GM18870 (cell line): ENCODE results near the gene A1CF.
"Not testable (repeated sequence)": the region's sequence is repeated elsewhere in the genome, so short reads cannot be mapped to it uniquely, and the experiment has no call there.

ENCODE experiments used
- ATAC-seq: cut with Tn5 transposase; IDR thresholded peaks from one replicate; pipeline ENCODE4 v1.9.1; 2021; ENCODE audit warnings: moderate library complexity; ENCODE audit not compliant: unreplicated experiment

A1CF gene

DNA sequence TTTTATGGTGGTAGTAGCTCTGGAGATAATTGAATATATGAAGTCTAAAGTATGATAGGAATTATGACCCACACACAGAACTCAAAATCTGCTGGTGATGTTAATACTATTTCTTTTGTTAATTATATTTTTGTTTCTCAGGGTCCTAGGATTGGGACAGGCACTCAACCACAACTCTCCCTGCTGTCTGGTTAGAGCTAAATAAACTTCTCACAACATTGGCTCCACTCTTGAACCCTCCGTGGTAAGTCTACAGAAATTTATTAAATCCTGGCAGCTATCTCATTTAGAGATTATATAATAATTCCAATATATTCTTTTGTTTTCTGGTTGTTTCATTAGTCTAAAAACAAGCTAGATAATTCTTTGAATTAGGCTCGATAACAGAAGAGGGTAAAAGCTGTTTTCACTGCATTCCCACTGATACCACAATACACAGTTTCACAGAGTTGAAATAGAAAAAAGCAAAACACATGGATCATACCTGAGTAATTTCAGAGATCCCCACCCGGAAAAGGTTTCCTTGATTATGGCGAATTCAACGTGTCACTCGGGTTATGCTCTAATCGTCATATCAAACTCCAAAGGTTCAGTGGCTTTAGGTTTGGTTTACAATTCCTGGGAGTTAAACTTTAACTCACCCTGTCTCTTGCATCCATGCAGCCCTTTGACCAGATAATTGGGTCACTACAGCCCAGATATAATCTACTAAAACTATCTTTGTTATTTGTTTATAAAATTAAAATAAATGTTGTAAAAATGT is at the start of gene A1CF:
TSS of gene A1CF (minus strand) at position 531 of the 763 bp plus-strand sequence. CDS start 25,687 bp downstream, outside the sequence.
- ATAC-seq: no peak

DNA sequence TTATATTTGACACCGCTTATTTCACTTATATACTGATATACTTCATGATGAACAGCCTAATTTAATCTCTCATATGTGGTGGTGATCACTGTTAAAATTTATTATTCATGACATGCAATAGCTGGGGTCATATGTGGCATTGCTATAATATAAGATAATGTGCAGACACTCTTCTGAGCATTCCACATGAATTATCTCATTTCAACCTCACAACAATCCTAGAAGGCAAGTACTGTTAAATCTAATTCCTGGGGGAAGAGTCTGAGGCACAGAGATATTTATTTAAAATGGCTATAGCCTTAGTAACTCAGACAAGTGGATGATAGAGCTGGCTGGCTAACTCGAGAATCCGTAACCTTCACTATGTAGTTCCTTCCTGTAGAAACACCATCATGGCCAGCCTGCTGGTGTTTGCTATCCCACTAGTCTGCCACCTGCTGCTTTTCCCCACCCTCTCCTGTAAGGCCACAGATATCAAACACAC is 46.6 kb upstream of the A1CF start:
- ATAC-seq: no peak

DNA sequence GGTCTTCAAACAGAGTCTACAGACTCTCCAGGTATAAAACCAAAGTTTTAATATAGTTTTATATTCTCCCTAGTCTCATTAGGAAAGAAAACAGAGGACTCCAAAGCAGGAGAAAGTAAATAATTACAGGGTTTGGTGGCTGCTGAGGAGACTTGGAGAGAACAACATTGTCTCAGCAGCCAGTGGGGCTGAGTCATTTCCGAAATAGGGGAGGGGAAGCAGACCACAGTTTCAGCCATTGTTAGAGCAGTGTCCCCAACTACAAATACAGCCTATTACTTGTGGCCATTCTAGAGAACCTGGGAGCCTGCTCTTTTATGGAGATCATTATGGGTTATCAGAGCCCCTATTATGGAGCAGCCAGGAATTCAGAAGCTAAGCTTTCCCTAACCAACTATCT is 44.2 kb upstream of the A1CF start:
- ATAC-seq: no peak

- ATAC-seq: no peak
Measured at GRCh38 chr10:50928190-50928552, 42.7 kb upstream of the A1CF start.

DNA sequence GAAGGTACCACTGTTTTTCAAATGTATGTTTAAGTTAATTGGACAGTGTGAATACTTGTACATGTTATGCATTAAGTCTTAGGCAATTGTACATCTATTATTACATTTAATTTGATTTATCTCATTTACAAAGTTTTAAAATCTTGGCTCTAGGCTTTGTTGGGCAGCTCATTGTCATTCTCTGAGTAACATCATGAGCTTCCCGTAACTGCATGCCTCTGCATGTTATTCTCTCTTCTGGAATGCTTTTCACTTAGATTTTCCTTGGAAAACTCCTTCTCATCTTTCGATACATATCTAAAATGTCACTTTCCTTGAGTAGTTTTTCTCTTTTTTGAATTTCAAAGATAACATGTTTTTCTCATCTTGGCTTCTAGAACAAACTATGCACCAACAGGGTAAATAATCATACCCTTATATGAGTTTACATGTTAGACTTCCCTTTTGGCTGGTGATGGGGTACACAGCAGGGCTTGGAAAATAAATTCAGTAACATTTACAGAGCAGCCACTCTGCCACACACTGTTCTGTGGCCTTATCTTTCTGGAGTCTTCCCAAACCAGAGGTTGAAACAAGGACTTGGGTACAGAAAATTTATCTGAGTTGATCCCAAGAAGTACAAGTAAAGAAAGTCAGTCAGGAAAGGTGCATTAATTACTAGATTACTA is 42.2 kb upstream of the A1CF start:
- ATAC-seq: no peak

GRCh38 chr10:50923471-50923870 is 38.0 kb upstream of the A1CF start:
- not testable (repeated sequence) for ATAC-seq

- no peak for ATAC-seq
Measured at GRCh38 chr10:50919010-50919409, 33.6 kb upstream of the A1CF start.

DNA sequence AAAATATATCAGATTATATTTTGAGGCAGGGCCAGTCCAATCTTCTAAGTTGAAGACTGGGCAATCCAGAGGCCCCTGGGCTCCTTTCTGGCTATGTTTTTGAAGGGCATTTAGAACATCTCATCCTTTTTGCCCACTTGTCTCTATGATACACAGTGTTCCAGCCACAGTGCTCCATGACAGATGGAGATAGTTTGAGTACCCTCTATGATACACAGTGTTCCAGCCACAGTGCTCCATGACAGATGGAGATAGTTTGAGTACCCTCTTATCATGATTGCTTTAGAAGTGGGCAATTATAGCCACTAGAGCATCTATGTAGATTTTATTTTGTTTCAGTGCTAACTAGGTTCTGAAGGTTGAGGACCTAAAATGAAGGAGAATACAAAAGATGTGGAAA is 33.1 kb upstream of the A1CF start:
- no peak for ATAC-seq

GRCh38 chr10:50917486-50917885 is 32.1 kb upstream of the A1CF start:
- ATAC-seq: no peak

DNA sequence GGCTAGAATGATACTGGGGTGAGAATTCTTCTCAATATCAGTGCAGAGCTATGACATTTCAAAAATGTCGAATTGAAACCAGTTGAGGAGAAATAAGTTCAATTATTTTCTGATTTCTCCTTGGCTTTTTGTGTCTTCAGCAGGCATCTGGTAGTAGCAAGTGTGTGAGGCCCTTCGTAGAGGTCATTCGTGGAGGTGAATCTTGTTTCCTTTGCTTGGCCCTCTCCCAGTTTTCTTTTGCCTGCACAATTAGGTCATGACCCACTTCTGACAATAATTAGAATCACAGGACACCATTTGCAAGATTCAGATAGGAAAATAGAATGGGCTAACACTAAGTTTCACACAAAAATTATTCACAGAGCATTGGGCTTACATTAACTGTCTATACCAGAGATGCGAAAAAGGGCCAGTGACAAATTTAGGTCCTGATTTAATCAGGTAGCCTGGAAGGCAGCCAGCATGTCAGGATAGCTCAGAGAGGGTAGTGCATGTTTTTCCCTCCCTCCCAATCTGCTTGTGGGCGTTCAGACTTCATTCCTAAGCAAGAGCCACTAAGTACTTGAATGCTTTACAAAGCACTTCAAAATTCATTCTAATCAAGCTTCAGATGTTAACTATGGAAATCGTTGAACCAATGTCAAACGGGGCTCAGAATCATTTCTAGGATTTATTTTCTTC is 24.0 kb upstream of the A1CF start:
- no peak for ATAC-seq

GRCh38 chr10:50908366-50908765 is 22.9 kb upstream of the A1CF start:
- ATAC-seq: no peak

GRCh38 chr10:50905797-50906196 is 20.4 kb upstream of the A1CF start:
- not testable (repeated sequence) for ATAC-seq

GRCh38 chr10:50896721-50897120 is 11.3 kb upstream of the A1CF start:
- ATAC-seq: no peak

- ATAC-seq: no peak
Measured at GRCh38 chr10:50894312-50894711, 8.9 kb upstream of the A1CF start.

GRCh38 chr10:50892467-50892866 is 7.0 kb upstream of the A1CF start:
- no peak for ATAC-seq

DNA sequence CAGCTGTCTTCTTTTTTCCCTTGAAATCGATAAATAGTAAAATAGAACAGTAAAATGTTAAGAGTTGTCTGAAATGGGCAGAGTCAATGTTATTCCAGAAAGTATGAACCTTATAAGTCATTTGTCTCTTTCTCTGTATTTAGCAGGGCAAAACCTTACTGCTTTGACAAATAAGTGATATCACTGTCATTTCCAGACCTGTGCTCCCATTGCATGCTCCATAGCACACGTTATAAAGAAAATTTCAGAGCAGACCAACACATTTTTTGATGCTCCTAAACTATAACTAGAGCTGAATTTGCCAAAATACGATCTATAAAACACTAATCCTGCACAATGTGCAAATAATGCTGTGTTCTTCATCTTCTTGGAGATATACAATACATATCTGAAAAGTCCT is 1.1 kb downstream of the A1CF start:
- no peak for ATAC-seq

DNA sequence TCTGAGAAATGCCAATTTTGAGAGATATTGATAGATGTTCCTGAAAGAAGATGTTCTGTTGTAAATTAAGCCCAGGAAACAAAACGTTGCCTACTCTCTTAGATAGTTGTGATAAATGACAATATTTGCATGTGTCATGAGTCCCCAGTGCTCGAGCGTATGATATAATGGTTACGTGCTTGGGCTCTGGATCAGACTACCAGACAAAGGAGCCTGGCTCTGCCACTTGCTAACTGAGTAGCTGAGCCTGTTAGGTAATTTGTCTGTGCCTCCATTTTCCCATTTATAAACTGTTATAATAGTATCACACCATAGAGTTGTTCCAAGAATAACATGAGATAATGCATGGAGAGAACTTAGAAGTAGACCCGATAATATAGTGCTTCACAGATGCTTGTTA is 1.8 kb downstream of the A1CF start:
- ATAC-seq: no peak

GRCh38 chr10:50882540-50882983 is 2.9 kb downstream of the A1CF start:
- no peak for ATAC-seq

GRCh38 chr10:50881046-50881445 is 4.4 kb downstream of the A1CF start:
- not testable (repeated sequence) for ATAC-seq

GRCh38 chr10:50876429-50876828 is 9.0 kb downstream of the A1CF start:
- ATAC-seq: no peak

DNA sequence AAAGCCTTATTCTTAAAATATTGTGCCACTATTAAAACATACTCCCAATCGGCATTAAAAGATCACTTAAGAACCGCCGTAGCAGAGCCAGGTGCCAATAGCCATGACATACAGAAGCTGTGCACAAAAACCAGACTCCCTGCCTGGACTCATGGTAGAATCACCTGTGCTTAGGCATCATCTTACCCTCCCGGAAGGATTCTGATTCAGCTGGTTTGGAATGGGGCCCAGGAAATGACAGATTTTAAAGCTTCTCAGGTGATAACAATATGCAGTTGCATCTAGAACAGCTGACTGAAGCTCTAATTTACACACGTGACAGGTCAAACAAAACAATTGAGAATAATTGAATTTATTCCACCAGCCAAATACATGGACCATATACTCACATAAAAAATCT is 10.7 kb downstream of the A1CF start:
- ATAC-seq: no peak

DNA sequence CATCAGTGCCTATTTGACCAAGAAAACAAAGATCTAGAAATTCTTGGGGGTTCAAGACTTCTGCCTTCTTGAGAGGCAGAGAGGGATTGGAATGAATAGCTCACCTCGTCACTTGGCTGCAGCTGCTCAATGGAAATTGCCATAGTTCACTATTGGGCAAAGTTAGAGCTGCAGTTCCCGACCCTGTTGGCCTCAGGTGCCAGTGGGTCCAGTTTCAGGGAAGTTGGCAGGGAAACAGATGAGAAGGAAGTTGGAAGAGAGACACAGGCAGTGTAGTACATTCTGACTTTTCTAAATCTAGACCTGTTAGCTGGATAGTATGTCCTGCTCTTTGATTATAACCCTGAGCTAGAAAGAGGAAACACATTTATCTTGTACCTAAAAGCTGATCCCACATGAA is 19.1 kb downstream of the A1CF start:
- no peak for ATAC-seq
